AG20443 (cell line): ENCODE data around the gene FIGNL2.
A peak's percentile ranks its signal among the peaks of the same experiment; 100 is the strongest.

Experiments
- DNase-seq: peaks from one replicate; pipeline ENCODE4 v3.0.0; 2012; ENCODE audit warnings: low spot score, mixed read lengths

FIGNL2 gene

GRCh38 chr12:51874000-51874399 is 25.5 kb upstream of the FIGNL2 start:
- no peak for DNase-seq

DNA sequence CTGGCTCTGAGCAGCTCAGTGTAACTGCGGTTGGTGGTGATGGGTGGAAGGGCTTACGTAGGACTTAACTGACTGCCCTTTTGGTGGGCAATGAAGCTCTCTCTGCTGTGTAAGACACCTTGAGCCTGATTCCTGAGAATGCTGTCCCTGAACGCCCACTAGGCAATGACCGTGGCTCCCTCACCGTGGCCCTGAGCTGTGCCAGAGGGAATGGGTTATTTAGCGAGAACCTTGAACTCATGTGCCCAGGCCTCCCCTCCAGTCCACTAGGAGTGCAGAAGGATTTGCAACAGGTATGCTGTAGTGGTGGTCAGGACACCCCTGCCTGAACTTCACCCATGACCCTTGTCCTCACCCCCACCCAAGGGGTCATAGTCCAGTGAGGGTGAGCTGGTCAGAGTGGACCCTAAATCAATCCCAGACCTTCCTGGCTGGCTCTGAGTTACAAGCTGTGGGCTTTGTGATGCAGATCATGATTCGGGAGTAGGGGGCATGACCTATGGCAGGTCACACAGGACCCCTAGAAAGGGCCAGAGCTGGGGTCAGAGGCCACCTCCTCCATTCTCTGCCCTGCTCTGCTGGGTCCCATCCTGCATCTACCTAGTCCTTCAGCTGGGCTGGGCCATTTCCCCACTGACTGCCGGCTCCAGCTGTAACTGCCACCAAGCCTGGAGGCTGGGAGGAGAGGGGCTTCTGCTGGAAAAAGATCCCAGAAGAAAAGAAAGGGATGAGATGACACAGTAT is 24.9 kb upstream of the FIGNL2 start:
- no peak for DNase-seq

DNA sequence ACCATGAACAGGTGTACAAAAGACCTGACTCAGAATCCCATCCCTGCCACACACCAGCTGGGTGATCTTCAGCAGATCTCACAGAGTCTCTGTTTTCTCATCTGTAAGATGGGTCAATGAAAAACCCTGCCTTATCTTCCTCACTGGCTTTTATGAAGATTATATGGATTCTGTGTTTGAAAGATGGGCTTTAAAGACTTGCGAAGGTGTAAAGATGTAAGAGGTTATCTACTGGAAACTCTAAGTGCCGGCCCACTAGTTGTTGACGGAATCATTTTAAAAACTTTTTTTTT is 24.1 kb upstream of the FIGNL2 start:
- no peak for DNase-seq

GRCh38 chr12:51871918-51872688 is 23.6 kb upstream of the FIGNL2 start:
- no peak for DNase-seq

- DNase-seq: no peak
Measured at GRCh38 chr12:51871126-51871525, 22.6 kb upstream of the FIGNL2 start.

DNA sequence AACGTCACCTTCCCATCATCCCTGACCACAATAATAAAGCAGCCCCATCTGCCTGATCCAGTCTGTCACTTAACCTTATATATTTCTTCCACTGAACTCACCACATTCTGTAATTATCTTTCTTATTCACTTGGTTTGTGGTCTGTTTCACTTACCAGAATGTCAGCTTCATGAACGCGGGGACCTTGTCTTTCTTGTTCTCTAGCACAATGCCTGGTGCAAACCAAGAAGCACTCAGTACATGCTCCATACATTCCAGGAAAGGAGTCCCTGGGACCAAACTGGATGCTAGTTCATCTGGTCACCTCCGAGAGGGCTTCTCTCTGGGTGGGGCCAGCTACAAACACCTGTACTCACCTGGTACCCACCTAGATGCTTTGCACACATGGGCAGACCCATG is 22.0 kb upstream of the FIGNL2 start:
- DNase-seq: no peak

DNA sequence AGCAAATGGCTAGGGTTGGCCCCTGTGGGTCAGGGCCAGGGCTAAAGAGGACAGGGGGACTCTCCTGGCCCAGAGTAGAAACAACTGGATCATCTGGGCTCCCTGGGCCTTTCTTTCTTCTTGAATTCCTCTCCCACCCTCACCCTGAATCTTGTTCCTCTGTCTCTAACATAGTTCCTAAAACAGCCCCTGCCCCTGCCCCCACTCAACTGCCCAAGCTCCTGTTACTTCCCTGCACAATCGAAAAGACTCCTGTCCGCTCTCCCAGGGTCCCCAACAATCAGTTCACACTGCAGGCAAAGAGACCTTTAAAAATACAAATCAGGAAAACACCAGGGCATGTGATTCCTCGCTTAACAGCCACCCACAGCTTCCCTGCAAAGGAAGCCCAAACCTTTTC is 21.4 kb upstream of the FIGNL2 start:
- DNase-seq: no peak

DNA sequence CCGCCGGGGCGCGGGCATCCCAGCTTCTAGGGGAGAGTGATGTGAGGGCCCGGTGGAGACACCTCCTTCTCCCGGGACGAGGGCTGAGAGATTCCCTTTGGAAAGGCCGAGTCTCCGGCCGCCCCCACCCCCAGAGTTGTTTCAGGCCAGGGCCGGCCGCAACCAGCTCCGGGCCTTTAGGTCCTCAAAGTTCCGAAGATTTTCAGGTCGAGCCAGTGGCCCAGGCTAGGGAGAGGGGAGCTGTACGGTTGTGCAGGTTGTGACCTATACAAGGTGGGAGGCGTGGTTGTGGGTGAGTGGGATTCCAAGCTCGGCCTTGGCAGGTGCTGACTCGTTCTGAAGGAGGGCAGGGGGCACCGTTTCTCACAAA is 21.0 kb upstream of the FIGNL2 start:
- no peak for DNase-seq

GRCh38 chr12:51868821-51869495 is 20.4 kb upstream of the FIGNL2 start:
- peak; percentile 57 for DNase-seq

GRCh38 chr12:51867796-51868428 is 19.4 kb upstream of the FIGNL2 start:
- no peak for DNase-seq

- DNase-seq: no peak
Measured at GRCh38 chr12:51867371-51867770, 18.9 kb upstream of the FIGNL2 start.

GRCh38 chr12:51866762-51867161 is 18.2 kb upstream of the FIGNL2 start:
- no peak for DNase-seq

GRCh38 chr12:51866324-51866723 is 17.8 kb upstream of the FIGNL2 start:
- no peak for DNase-seq

- DNase-seq: no peak
Measured at GRCh38 chr12:51865757-51866270, 17.3 kb upstream of the FIGNL2 start.

DNA sequence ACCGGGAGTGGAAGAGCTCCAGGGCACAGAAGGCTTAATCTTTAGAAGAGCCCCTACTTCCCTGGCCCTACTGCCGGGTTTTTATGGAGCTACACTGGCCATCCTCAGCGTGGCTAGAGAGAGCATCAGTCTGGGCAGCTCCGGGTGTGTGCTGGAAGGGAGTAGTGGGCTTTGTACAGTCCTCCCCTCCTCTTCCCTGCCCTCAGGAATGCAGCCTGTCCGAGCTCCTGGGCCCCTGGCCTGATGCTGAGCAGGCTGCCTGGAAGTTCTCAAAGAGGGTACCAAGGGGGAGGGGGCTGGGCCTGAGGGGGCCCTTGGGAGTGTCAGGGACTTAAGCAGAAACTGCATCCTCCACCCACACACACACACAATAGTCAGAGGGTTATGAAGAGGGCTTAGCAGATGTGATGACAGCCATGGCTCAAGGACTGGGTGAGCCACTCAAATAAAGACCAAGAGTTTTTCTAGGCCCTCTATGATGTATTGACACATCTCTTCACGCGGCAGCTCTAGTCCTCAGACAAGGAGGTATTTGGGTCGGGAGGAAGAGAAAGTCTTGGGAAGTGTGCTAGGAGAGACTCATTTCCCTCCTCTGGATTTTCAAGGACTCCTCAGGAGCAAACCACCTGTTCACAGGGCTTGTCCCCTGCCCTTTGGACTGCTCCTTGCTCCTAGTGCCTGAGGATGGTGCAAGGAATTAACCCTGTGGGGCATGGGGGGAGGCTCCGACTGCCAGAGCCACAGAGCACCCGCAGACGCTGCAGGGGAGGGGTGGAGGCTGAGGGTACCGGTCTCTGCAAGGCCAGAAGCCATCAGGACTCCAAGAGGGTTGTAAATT is 16.5 kb upstream of the FIGNL2 start:
- peak; percentile 14 for DNase-seq

GRCh38 chr12:51863933-51864832 is 15.7 kb upstream of the FIGNL2 start:
- peak; percentile 64 for DNase-seq

DNA sequence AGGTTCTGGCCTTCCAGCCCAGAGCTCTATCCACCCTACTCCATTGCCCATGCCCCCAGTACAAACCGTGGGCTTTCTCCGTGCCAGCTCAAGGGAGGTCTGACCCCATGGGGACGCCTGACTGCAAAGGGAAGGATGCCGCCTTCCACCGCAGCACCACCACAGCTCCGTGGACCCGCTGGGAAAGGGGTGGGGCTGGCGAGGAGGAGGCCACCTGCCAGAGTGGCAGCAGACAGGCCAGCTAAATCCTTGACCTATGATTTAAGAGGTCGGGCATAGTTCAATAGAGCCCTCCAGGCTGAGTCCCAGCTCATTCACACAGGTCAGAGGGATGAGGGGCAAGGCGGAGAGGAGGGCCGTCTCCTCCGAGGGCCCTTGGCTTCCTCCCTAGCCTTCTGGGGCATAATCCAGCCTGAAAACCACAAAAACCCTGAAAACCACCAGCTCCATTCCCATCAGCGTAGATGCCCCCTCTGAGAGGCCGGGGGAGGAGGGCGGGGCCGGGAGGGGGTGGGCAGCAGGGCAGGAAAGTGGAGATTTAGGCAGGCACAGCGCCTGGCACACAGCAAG is 14.9 kb upstream of the FIGNL2 start:
- no peak for DNase-seq

DNA sequence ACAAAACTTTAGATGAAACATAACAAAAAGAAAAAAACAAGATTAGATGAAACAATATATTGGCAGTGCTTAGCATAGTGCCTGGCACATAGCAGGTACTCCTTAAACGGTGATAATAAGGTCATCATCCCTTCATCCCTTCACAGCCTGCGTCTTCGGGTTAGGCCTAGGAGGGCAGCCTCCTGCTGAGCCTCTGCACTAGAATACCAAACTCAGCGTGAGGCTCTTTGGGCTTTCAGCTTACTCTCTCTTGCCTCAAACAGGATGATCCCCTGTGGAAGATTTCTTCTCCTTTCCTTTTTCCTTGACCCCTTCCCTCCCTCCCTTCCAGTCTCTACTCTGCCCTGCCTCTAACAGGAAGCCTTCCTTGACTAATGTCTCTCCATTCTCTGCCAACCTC is 14.4 kb upstream of the FIGNL2 start:
- DNase-seq: no peak

- no peak for DNase-seq
Measured at GRCh38 chr12:51860986-51861385, 12.5 kb upstream of the FIGNL2 start.
